Neuronal stem cell (in vitro differentiated cells): ENCODE data around the gene TEX19.

Experiments
- DNase-seq: peaks from one replicate; pipeline ENCODE4 v3.0.0-alpha.2; 2013; ENCODE audit warnings: low spot score
- H2AFZ ChIP-seq: one replicate; pipeline ENCODE4 v1.6.1; 2013; ENCODE audit warnings: mild to moderate bottlenecking, low read length, inconsistent platforms
- H2AK5ac ChIP-seq: 2 replicates; pipeline ENCODE4 v1.6.1; 2013; ENCODE audit warnings: low read depth, mild to moderate bottlenecking, inconsistent platforms, low read length, moderate library complexity, mixed read lengths
- H2BK120ac ChIP-seq: 2 replicates; pipeline ENCODE4 v1.6.1; 2013; ENCODE audit warnings: low read depth, mild to moderate bottlenecking, inconsistent platforms, low read length, moderate library complexity, mixed read lengths
- H2BK12ac ChIP-seq: one replicate; pipeline ENCODE4 v1.6.1; 2013; ENCODE audit warnings: low read length, inconsistent platforms
- H2BK15ac ChIP-seq: 2 replicates; pipeline ENCODE4 v1.6.1; 2013; ENCODE audit warnings: mild to moderate bottlenecking, low read length, inconsistent platforms, mixed read lengths
- H2BK5ac ChIP-seq: one replicate; pipeline ENCODE4 v1.6.1; 2013; ENCODE audit warnings: inconsistent platforms, mild to moderate bottlenecking, low read length, moderate library complexity
- H3K14ac ChIP-seq: one replicate; pipeline ENCODE4 v1.6.1; 2013; ENCODE audit warnings: low read length, inconsistent platforms
- H3K18ac ChIP-seq: 2 replicates; pipeline ENCODE4 v1.6.1; 2013; ENCODE audit warnings: low read length, inconsistent platforms
- H3K23ac ChIP-seq: 2 replicates; pipeline ENCODE4 v1.6.1; 2013; ENCODE audit warnings: low read depth, mild to moderate bottlenecking, mixed read lengths, low read length, inconsistent platforms; ENCODE audit not compliant: poor library complexity
- H3K27ac ChIP-seq: replicated peaks from 3 replicates; pipeline ENCODE4 v1.5.1; 2013; ENCODE audit warnings: low read length, inconsistent platforms
- H3K27me3 ChIP-seq, 3 experiments: 2 replicates each; pipeline ENCODE4 v1.6.1; 2013; ENCODE audit warnings: low read length in 3 of 3, mild to moderate bottlenecking in 2 of 3, inconsistent platforms in 1 of 3, low read depth in 1 of 3, mixed read lengths in 1 of 3, moderate library complexity in 1 of 3; ENCODE audit not compliant: control insufficient read depth in 3 of 3, insufficient read depth in 3 of 3
- H3K36me3 ChIP-seq, 2 donors: replicated peaks in 1 of 2; 2 replicates each; pipeline ENCODE4 v1.6.1; 2013; ENCODE audit warnings: low read length in 2 of 2; ENCODE audit not compliant: control insufficient read depth in 2 of 2, insufficient read depth in 2 of 2
- H3K4ac ChIP-seq: 2 replicates; pipeline ENCODE4 v1.6.1; 2013; ENCODE audit warnings: inconsistent platforms, mild to moderate bottlenecking, low read length, moderate library complexity
- H3K4me1 ChIP-seq, 2 donors: 1 replicate in 1 of 2; 2 replicates in 1 of 2; pipeline ENCODE4 v1.6.1; 2013; ENCODE audit warnings: low read length in 2 of 2, low read depth in 1 of 2; ENCODE audit not compliant: control insufficient read depth in 2 of 2, insufficient read depth in 1 of 2
- H3K4me2 ChIP-seq: one replicate; pipeline ENCODE4 v1.6.1; 2013; ENCODE audit warnings: mild to moderate bottlenecking, low read length, inconsistent platforms; ENCODE audit not compliant: insufficient read depth, poor library complexity, severe bottlenecking
- H3K4me3 ChIP-seq, 2 donors: 2 replicates each; pipeline ENCODE4 v1.5.1; 2013; ENCODE audit warnings: low read length in 2 of 2, mild to moderate bottlenecking in 2 of 2, inconsistent platforms in 1 of 2, moderate library complexity in 1 of 2
- H3K79me1 ChIP-seq: one replicate; pipeline ENCODE4 v1.6.1; 2013; ENCODE audit warnings: low read depth, mild to moderate bottlenecking, inconsistent platforms, low read length, moderate library complexity
- H3K9ac ChIP-seq: one replicate; pipeline ENCODE4 v1.6.1; 2013; ENCODE audit warnings: mild to moderate bottlenecking, low read depth, low read length, inconsistent platforms; ENCODE audit not compliant: poor library complexity
- H3K9me3 ChIP-seq, 2 donors: replicated peaks in 1 of 2; 2 replicates each; pipeline versions ENCODE3 to v1.6.1; 2013; ENCODE audit warnings: low read length in 2 of 2, mild to moderate bottlenecking in 2 of 2, inconsistent platforms in 1 of 2, low read depth in 1 of 2, mixed read lengths in 1 of 2, moderate library complexity in 1 of 2; ENCODE audit not compliant: control insufficient read depth in 2 of 2, insufficient read depth in 1 of 2
- H4K8ac ChIP-seq: one replicate; pipeline ENCODE4 v1.6.1; 2013; ENCODE audit warnings: low read depth, mild to moderate bottlenecking, inconsistent platforms, low read length, moderate library complexity
- H4K91ac ChIP-seq: one replicate; pipeline ENCODE4 v1.6.1; 2013; ENCODE audit warnings: low read length, low read depth, mild to moderate bottlenecking, inconsistent platforms; ENCODE audit not compliant: poor library complexity
- WGBS, 2 donors: extraction: QIAGEN DNeasy Blood & Tissue Kit; methylation state at CpG; one replicate each; pipeline ENCODE4 v1.1.7; 2013; ENCODE audit warnings: missing lambda C conversion rate in 2 of 2, mixed read lengths in 1 of 2; ENCODE audit not compliant: insufficient read length in 2 of 2, insufficient replicate concordance in 1 of 2; ENCODE audit errors: extremely low coverage in 2 of 2; 5-methylcytosine and 5-hydroxymethylcytosine counted together

The TEX19 gene

DNA sequence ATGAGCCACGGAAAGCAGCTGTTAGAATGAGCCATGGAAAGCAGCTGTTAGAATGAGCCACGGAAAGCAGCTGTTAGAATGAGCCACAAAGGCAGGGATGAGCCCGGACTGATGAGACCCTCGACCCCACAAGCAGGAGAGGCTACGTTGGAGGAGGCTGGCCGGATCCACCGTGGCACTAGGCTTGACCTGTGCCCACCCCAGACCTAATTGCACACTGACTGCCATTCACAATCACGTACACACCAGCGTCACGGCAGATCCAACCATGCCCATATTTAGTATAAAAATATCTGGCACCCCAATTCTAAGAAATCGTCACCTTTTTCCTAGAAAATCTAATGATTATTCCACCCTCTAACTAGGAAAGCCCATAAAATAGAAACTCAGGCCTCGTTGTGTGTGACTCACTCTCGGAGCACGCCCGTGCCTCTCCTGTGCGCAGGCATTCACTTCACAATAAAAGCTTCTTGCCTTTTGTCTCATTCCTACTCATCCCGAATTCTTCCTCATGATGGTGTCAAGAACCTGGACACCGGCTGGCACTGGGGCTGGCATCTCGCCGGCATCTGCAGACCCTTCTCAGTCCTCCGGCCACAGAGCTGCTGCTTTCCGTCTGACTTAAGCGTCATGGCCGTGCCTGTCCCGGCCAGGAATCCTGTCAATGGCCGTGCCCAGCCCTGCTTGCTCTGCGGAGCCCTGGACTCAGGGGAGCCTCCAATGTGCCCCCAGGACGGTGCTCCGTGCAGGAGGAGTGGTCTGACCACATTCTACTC is 20.0 kb upstream of the TEX19 start:
- Histone ChIP-seq H2AK5ac (peak overlapping the region; percentile 61), H3K79me1 (no peaks in the 10 kb centered on the region), H3K14ac (peak overlapping the region; percentile 63), H2AFZ (peak overlapping the region; percentile 80), H3K4me3 (no peak overlapping the region), H3K36me3 (no peaks in the 10 kb centered on the region), H3K4me1 (peaks cover 17 to 20% of the 10 kb centered on the region in 2 donors), H3K4ac (no peak overlapping the region), H4K8ac (peak overlapping the region; percentile 89), H2BK5ac (peak overlapping the region; percentile 22), H3K27me3 (peaks cover 0 to 26% (median 22%) of the 10 kb centered on the region in 3 experiments), H2BK15ac (peak overlapping the region; percentile 82), H2BK120ac (no peak overlapping the region), H3K4me2 (no peak overlapping the region), H3K23ac (no peak overlapping the region), H3K9me3 (no peaks in the 10 kb centered on the region), H3K27ac (peak overlapping the region; percentile 40), H2BK12ac (peak overlapping the region; percentile 93), H3K18ac (peak overlapping the region; percentile 83), H3K9ac (no peak overlapping the region), H4K91ac (no peak overlapping the region)
- no CpG with 5 or more reads among the region's 29 CpGs for WGBS, 2 donors
- DNase-seq: no peak

GRCh38 chr17:82339634-82340580 is 19.1 kb upstream of the TEX19 start:
- H4K91ac ChIP-seq: no peak overlapping the region
- no peak overlapping the region for H4K8ac ChIP-seq
- H3K9me3 ChIP-seq: no peaks in the 10 kb centered on the region
- H2BK5ac ChIP-seq: peak overlapping the region; percentile 22
- no peak overlapping the region for H3K27ac ChIP-seq
- DNase-seq: no peak
- H3K14ac ChIP-seq: peak overlapping the region; percentile 63
- peaks cover 0 to 18% (median 13%) of the 10 kb centered on the region in 3 experiments for H3K27me3 ChIP-seq
- H2AK5ac ChIP-seq: peak overlapping the region; percentile 15
- no peak overlapping the region for H3K4me3 ChIP-seq
- H3K36me3 ChIP-seq: no peaks in the 10 kb centered on the region
- peaks cover 16 to 23% of the 10 kb centered on the region in 2 donors for H3K4me1 ChIP-seq
- WGBS, 2 donors: no CpG with 5 or more reads among the region's 10 CpGs
- no peaks in the 10 kb centered on the region for H3K79me1 ChIP-seq
- H3K23ac ChIP-seq: no peak overlapping the region
- peak overlapping the region; percentile 93 for H2BK12ac ChIP-seq
- H3K9ac ChIP-seq: no peak overlapping the region
- peak overlapping the region; percentile 82 for H2BK15ac ChIP-seq
- peak overlapping the region; percentile 69 for H3K18ac ChIP-seq
- H2BK120ac ChIP-seq: no peak overlapping the region
- H3K4me2 ChIP-seq: no peak overlapping the region
- peak overlapping the region; percentile 80 for H2AFZ ChIP-seq
- H3K4ac ChIP-seq: no peak overlapping the region

- Histone ChIP-seq H3K18ac (no peak overlapping the region), H3K9ac (no peak overlapping the region), H3K36me3 (no peaks in the 10 kb centered on the region), H3K4me2 (no peak overlapping the region), H3K27ac (no peak overlapping the region), H3K23ac (no peak overlapping the region), H2BK5ac (no peak overlapping the region), H3K4me1 (peaks cover 18 to 24% of the 10 kb centered on the region in 2 donors), H2BK120ac (peak overlapping the region; percentile 55), H3K14ac (no peak overlapping the region), H2BK12ac (no peak overlapping the region), H2AFZ (no peak overlapping the region), H3K4me3 (no peak overlapping the region), H3K27me3 (peaks cover 0 to 1% (median 0%) of the 10 kb centered on the region in 3 experiments), H2AK5ac (peak overlapping the region; percentile 95), H3K79me1 (no peaks in the 10 kb centered on the region), H2BK15ac (no peak overlapping the region), H4K91ac (no peak overlapping the region), H4K8ac (no peak overlapping the region), H3K4ac (no peak overlapping the region), H3K9me3 (no peaks in the 10 kb centered on the region)
- DNase-seq: no peak
- no CpG with 5 or more reads among the region's 28 CpGs for WGBS, 2 donors
Measured at GRCh38 chr17:82342361-82343079, 16.5 kb upstream of the TEX19 start.
